HG02884 (cell line): Measurements from ENCODE around the gene RACK1.

ENCODE experiments used
- ATAC-seq: cut with Tn5 transposase; IDR thresholded peaks from one replicate; pipeline ENCODE4 v1.9.1; 2021; ENCODE audit warnings: mild to moderate bottlenecking, moderate library complexity; ENCODE audit not compliant: unreplicated experiment

Gene RACK1

GRCh38 chr5:181198905-181199519 lies 44.7 kb downstream of the RACK1 start:
- ATAC-seq = peak; percentile 51

GRCh38 chr5:181198106-181198685 lies 45.5 kb downstream of the RACK1 start:
- ATAC-seq = no peak

- ATAC-seq = no peak
These were observed 46.3 kb downstream of the RACK1 start for GRCh38 chr5:181197326-181197951.

- ATAC-seq = no peak
These were observed 48.4 kb downstream of the RACK1 start for GRCh38 chr5:181195249-181195761.

DNA sequence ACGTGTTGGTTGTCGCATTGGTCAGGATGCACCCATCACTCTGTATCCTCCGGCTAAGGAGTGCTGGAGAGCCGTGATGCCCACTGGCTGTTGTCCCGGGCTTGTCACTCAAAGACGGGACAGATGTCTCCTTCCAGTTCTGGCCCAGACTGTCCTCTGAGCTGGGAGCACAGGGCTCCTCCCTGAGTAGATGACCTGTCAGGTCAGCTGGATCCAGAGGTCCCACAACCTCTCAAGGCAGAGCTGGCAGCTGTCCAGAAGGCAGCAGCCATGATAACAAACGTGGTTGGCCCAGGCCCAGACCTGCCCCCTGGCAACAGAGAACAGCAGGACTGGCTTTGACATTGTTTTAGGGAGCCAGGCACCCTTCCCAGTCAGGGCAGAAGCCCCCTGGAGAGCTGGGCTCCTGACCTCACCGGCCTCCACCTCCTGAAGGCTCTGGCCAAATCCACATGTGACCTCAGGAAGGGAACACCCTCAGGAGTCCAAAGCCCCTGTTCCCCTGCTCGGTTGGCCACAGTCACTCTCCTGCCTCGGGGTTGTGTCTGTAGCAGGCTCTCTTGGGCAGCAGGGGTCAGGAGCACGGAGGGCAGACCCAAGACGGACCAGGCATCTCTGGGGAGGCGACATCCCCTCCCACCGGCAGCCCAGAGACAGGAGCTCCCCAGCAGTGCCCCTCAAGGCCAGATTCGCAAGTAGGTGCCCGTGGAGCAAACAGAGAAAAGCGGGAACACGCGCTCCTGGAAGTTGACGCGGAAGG lies 49.0 kb downstream of the RACK1 start:
- no peak for ATAC-seq

DNA sequence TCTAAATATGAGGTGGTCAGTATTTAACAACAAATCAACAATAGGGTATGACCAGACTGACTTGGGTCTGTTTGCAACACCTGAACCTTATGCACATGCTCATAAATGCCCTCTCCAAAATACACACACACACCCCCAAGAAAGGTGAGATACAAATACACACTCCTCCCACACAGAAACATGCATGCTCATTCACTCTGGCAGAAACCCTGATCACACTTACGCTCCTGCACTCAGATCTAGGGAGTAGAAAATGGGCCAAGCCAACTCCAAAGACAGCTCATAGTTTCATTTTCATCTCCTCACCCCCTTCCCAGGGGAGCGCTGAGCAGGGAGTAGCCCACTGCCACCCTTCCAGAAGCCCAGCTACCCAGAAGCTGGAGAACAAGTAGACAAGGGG lies 50.0 kb downstream of the RACK1 start:
- ATAC-seq = no peak

DNA sequence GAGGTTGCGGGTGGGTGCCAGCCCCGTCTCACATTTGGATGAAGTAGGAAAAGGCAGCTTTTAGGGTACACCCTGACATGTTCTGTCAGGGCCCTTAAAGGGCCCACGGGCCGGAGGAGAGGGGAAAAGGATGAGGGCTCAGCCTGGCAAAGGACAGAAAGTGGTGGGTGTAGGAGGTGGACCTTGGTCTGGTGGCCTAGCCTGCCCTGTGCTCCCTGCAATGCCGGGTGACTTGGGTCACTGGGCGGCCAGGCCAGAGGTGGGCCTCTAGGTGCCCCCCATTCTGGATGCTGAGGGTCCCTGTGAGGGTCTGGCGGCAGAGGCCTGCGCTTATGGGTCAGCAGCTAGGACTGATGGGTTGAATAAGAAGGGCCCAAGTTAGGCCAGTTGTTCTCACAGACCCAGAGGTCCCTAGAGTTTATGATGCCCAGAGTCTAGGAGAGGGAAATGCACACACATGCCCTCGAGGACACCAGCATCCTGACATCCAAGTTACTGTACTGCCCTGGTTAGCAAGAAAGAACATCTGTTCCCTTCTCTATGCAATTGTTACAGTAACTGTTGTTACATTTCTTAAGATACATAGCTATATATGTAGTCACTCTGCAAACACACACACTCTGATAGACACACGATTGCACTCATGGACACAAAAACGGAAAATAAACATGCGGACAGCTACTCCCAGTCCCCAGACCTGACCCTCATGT lies 51.2 kb downstream of the RACK1 start:
- ATAC-seq = no peak

- ATAC-seq = peak; percentile 51
These were observed 52.0 kb downstream of the RACK1 start for GRCh38 chr5:181191526-181192336.

GRCh38 chr5:181190711-181191525 lies 52.8 kb downstream of the RACK1 start:
- peak; percentile 3 for ATAC-seq

GRCh38 chr5:181189962-181190710 lies 53.6 kb downstream of the RACK1 start:
- ATAC-seq = no peak

- no peak for ATAC-seq
These were observed 54.2 kb downstream of the RACK1 start for GRCh38 chr5:181189363-181189961.

GRCh38 chr5:181188700-181189362 lies 54.9 kb downstream of the RACK1 start:
- ATAC-seq = no peak

DNA sequence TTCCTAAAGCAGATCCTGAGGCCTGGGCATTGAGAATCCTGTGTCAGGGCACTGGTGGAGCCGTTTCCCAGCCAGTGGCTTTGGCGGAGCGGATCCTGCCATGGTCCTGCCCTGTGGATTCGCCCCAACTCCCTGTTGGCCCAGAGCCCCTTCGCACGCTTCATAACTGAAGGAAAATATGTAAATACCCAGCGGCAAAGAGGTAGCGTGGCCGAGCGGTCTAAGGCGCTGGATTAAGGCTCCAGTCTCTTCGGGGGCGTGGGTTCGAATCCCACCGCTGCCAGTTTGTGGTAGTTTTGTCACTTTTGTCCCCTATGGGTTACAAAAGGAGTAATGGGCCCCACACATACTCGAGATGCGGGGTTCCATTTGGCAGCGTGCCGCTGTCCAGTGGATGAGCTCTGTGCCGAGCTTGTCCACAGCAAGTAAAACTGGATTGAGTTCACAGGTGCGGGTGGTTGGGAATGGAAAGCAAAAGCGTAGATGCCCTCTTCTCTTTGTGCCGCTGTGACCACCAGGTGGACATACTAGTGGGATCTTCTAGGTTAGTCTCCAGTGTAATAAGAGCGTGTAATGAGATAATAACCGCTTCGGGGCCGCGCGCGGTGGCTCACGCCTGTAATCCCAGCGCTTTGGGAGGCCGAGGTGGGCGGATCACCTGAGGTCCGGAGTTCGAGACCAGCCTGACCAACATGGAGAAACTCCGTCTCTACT lies 56.0 kb downstream of the RACK1 start:
- ATAC-seq = no peak

DNA sequence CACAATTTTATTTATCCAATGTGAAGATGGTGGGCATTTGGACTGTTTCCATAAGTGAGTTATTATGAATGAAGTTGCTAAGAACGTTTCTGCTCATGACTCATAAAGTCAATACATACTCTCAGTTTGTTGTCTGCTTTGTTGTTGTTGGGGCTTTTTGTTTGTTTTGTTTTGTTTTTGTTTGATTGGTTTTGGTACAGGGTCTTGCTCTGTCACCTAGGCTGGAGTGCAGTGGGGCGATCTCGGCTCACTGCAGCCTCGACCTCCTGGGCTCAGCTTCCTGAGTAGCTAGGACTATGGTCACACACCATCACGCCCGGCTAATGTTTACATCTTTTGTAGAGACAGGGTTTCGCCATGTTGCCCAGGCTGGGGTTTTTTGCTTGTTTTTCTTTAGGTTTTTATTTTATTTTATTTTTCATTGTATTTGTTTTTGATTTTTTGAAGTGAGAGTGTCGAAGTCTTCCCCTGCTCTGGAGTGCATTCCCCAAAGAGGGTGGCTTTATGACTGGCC lies 56.7 kb downstream of the RACK1 start:
- no peak for ATAC-seq
